ENCODE data around the gene SLC2A4.

Gene SLC2A4

GRCh38 chr17:7237266-7237760 lies 44.2 kb upstream of the SLC2A4 start:
- no peak for TF ChIP-seq CTCF (conservative IDR thresholded peaks at IDR 0.05; ENCODE audit: control insufficient read depth, insufficient read depth, low read depth, low read length)
- H3K4me3 ChIP-seq (ENCODE audit: control insufficient read depth, low read depth, low read length): peak overlapping the region; percentile 97
- DNase-seq (ENCODE audit: low read depth): no peak

DNA sequence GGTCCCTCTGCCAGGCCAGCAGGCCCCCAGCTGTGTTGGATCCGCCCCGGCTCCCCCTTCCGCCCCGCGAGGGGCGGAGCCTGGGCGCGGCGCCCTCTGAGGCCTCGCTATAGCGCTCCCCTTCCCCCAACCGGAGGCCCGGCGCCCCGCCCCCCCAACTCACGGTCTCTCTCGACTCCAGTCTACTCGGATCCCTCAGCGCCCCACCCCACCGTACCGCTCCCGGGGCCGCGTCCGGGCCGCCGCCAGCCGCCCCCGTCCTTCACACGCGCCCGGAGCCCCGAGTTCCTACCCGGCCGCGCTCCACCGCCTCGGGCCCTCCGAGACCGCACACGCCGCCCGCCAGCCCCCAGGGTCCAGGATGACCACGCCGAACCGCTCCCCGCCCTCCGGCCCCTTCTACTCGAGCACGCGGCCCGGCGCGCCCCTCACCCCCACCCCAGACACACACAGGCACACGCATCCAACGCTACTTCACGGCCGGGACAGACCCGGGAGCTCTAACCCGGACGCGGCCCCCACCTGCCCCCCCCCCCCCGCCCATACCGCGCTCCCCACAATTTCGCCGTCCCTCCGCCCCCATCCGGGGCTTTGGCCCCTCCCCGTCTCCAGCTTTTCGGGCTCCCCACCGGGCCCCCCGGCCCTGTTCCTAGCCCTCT lies 43.6 kb upstream of the SLC2A4 start:
- peak; percentile 56 for DNase-seq (ENCODE audit: low read depth)
- H3K4me3 ChIP-seq (ENCODE audit: control insufficient read depth, low read depth, low read length): peak overlapping the region; percentile 97
- TF ChIP-seq CTCF (conservative IDR thresholded peaks at IDR 0.05; ENCODE audit: control insufficient read depth, insufficient read depth, low read depth, low read length): no peak

- no peak for TF ChIP-seq CTCF (conservative IDR thresholded peaks at IDR 0.05; ENCODE audit: control insufficient read depth, insufficient read depth, low read depth, low read length)
- DNase-seq (ENCODE audit: low read depth): no peak
- H3K4me3 ChIP-seq (ENCODE audit: control insufficient read depth, low read depth, low read length): peak overlapping the region; percentile 97
Measured at GRCh38 chr17:7238420-7239090, 43.0 kb upstream of the SLC2A4 start.

DNA sequence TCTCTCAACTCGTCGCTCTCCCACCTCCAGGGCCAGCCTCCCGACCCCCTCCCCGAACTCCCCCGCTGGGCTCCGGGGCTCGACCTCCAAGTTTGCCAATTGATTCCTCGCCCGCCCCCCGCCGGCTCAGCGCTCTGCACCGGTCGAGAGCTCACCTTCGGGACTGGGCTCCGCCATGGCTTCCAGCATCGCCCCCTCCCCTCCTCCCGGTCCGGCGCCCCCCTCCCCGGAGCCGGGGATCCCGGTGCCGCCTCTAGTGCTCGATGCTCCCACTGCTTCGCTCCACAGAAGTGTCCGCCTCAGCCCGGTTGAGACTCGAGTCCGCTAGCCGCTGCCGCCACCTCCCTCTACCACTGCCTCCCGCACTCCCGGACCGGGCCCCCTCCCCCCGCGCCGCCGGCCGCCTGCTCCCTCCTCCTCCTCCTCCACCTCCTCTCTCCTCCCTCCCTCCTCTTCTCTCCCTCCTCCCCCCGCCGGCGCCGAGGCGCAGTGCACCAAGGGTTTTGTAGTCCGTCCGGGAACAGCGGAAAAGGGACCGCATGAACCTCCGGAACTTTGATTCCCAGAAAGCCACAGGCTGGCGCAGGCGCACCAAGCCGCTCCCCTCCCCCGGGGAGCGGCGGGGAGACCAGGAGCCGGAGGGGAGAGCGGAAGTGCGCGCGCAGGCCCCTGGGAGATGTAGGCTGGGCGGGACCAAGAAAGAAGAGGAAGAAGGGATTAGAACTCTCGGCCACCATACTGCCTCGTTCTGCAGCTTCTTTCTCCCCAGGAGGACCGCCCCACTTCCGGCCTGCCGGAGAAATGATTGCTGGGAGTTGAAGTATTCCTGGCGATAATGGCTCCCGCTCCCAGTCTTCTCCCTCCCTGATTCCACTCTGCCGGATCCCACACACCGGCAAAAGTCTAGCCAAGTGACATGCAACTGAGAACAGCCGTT lies 42.2 kb upstream of the SLC2A4 start, which contains the start of gene PHF23:
PHF23 (minus strand) TSS at position 367 of the 937 bp plus-strand sequence; CDS start at position 189, 178 bp downstream.
- TF ChIP-seq CTCF (conservative IDR thresholded peaks at IDR 0.05; ENCODE audit: control insufficient read depth, insufficient read depth, low read depth, low read length): no peak
- DNase-seq (ENCODE audit: low read depth): peak; percentile 99
- H3K4me3 ChIP-seq (ENCODE audit: control insufficient read depth, low read depth, low read length): peak within 1 kb of the TSS; percentile 97

DNA sequence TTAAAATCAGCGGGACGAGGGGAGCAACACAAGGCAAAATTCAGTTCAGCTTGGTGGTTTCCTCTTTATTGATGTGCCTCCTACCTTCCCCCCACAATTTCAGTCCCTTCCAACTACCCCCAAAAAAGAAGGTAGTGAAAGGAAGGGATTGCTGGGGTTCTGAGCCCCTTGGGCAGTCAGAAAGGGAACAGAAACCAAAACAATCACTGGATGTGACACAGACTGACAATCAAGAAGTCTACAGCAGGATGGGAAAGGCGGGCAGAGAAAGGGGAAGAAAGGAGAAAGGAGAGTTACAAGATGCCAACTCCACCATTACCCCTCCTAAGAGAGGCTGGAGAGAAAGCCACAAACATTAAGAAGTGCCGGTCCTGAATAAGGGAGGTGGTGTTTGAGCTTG lies 41.1 kb upstream of the SLC2A4 start:
- no peak for DNase-seq (ENCODE audit: low read depth)
- no peak for TF ChIP-seq CTCF (conservative IDR thresholded peaks at IDR 0.05; ENCODE audit: control insufficient read depth, insufficient read depth, low read depth, low read length)
- peak overlapping the region; percentile 74 for H3K4me3 ChIP-seq (ENCODE audit: control insufficient read depth, low read depth, low read length)

- TF ChIP-seq CTCF (conservative IDR thresholded peaks at IDR 0.05; ENCODE audit: control insufficient read depth, insufficient read depth, low read depth, low read length): no peak
- H3K4me3 ChIP-seq (ENCODE audit: control insufficient read depth, low read depth, low read length): peak overlapping the region; percentile 74
- DNase-seq (ENCODE audit: low read depth): no peak
Measured at GRCh38 chr17:7241090-7241733, 40.3 kb upstream of the SLC2A4 start.

Measured in fibroblast of mammary gland (primary cell).